ENCODE measurements around the gene CYB561D1.

Gene CYB561D1

DNA sequence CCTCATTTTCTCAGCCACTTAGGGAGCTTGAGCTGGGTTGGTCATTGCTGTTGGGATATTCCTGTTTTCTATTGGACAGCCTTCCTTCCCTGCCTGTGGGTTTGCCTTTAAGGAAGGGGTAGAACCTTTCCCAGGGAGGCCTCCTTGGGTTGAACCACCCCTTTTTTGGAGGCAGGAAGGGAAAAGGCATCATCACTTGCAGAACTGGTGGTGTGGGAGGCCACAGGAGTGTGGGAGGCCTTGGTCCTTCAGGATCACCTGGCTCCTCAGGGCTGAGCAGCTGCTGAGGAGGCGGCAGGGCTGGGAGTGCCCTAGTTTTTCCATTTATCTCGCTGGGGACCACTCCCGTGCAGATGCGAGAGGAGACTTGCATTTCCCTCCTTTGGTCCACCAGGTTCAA lies 667 bp upstream of the CYB561D1 start:
- no peak for DNase-seq (ENCODE audit: insufficient read length)

DNA sequence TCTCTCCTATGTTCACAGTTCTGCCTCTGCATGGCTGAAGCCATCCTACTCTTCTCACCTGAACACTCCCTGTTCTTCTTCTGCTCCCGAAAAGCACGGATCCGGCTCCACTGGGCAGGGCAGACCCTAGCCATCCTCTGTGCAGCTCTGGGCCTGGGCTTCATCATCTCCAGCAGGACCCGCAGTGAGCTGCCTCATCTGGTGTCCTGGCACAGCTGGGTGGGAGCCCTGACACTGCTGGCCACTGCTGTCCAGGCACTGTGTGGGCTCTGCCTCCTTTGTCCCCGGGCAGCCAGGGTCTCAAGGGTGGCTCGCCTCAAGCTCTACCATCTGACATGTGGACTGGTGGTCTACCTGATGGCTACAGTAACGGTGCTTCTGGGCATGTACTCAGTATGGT lies 1.8 kb downstream of the CYB561D1 start:
- no peak for FAIRE-seq
- DNase-seq (ENCODE audit: insufficient read length): no peak
- no peak for TF ChIP-seq POLR2A (IDR thresholded peaks at IDR 0.05; ENCODE audit: low read depth, low read length)
- no peak for TF ChIP-seq TAF1 (IDR thresholded peaks at IDR 0.05; ENCODE audit: borderline replicate concordance, low read depth, low read length)
- TF ChIP-seq POLR2AphosphoS5 (IDR thresholded peaks at IDR 0.05; ENCODE audit: low read depth, low read length): no peak

More for the DNA sequence above, 667 bp upstream of the CYB561D1 start:
- no peak for FAIRE-seq
- TF ChIP-seq POLR2AphosphoS5 (IDR thresholded peaks at IDR 0.05; ENCODE audit: low read depth, low read length) (no peak), TAF1 (IDR thresholded peaks at IDR 0.05; ENCODE audit: borderline replicate concordance, low read depth, low read length) (no peak), POLR2A (IDR thresholded peaks at IDR 0.05; ENCODE audit: low read depth, low read length) (no peak)

DNA sequence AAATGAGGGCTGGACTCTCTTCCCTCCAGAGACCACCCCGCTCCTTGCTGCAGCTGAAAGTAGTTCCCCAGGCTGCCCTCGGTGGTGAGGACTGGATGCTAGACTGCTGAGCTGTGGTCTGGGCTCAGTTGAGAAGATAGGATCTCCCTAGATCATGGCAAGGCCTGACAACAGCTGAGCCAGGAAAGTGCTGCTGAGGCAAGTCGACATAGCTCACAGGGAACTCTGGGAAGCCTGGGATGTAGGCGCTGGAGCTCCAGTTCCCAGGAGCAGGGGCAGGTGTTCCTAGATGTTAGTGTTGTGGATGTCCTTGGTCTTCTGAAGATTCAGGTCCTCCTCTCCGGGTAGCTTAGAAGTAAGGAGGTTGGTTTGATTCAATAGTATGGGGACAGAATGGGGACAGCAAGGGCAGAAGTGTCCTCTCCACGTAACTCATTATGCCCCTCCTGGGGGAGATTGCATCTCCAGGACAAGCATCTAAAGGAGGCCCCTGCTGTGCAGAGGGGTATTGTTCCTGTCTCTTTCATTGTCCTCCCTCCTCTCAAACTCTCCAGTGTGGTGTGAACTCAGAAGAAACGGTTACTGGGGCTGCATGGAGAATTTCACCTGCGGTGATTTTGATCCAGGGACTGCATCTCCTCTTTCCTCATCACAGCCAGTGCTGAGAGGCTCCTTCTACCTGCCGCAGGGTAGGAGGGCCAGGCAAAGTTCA lies 3.7 kb downstream of the CYB561D1 start:
- FAIRE-seq: no peak
- no peak for TF ChIP-seq POLR2AphosphoS5 (IDR thresholded peaks at IDR 0.05; ENCODE audit: low read depth, low read length)
- no peak for TF ChIP-seq TAF1 (IDR thresholded peaks at IDR 0.05; ENCODE audit: borderline replicate concordance, low read depth, low read length)
- TF ChIP-seq POLR2A (IDR thresholded peaks at IDR 0.05; ENCODE audit: low read depth, low read length): no peak
- no peak for DNase-seq (ENCODE audit: insufficient read length)

DNA sequence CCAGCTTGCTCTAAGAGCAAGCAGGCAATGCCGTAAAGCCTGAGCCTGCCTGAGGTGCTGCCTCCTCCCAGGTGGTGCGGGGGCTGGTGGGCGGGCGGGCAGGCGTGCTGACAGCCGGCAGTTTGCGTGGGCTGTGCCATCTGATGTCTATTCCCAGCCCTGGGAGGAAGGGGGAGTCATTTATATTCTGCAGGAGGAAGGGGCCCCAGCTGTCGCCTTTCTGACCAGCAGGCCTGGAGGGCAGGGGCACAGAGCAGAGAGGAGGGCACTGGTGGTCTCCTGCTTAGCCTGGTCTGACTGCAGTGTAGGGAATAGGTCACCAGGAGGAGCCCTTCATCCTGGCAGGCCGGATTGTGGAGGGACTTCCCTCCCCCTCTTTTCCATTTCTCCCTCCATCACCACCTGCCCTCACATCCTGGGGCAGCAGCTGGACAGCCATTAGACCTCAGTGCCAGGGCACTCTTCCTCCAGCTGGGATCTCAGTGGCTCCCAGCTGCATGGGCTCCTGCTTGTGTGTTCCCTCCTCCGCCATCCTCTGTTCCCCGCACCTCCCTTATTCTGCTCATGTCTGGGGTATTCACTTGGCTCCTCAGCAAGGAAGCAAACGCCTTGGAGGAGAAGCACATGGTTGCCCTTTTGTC lies 4.4 kb downstream of the CYB561D1 start:
- DNase-seq (ENCODE audit: insufficient read length) (no peak), FAIRE-seq (no peak)
- no peak for TF ChIP-seq POLR2A (IDR thresholded peaks at IDR 0.05; ENCODE audit: low read depth, low read length)
- no peak for TF ChIP-seq TAF1 (IDR thresholded peaks at IDR 0.05; ENCODE audit: borderline replicate concordance, low read depth, low read length)
- no peak for TF ChIP-seq POLR2AphosphoS5 (IDR thresholded peaks at IDR 0.05; ENCODE audit: low read depth, low read length)

DNA sequence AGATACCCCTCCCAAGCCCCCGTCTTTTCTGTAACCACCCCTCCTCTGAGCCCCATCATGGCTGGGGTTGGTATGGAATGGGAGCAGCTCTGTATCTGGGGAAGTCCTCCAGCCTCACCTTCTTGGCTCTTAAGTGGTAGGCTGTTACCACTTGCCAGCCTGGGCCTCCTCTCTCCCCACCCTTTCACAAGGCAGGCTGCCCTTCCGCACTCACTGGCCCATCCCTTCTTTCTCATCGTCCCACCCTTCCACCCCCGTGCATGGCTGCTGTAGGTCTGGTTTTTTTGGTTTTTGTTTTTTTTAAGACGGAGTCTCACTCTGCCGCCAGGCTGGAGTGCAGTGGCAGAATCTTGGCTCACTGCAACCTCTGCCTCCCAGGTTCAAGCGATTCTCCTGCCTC lies 5.2 kb downstream of the CYB561D1 start:
- no peak for TF ChIP-seq POLR2AphosphoS5 (IDR thresholded peaks at IDR 0.05; ENCODE audit: low read depth, low read length)
- no peak for TF ChIP-seq POLR2A (IDR thresholded peaks at IDR 0.05; ENCODE audit: low read depth, low read length)
- TF ChIP-seq TAF1 (IDR thresholded peaks at IDR 0.05; ENCODE audit: borderline replicate concordance, low read depth, low read length): no peak
- FAIRE-seq (no peak), DNase-seq (ENCODE audit: insufficient read length) (no peak)

DNA sequence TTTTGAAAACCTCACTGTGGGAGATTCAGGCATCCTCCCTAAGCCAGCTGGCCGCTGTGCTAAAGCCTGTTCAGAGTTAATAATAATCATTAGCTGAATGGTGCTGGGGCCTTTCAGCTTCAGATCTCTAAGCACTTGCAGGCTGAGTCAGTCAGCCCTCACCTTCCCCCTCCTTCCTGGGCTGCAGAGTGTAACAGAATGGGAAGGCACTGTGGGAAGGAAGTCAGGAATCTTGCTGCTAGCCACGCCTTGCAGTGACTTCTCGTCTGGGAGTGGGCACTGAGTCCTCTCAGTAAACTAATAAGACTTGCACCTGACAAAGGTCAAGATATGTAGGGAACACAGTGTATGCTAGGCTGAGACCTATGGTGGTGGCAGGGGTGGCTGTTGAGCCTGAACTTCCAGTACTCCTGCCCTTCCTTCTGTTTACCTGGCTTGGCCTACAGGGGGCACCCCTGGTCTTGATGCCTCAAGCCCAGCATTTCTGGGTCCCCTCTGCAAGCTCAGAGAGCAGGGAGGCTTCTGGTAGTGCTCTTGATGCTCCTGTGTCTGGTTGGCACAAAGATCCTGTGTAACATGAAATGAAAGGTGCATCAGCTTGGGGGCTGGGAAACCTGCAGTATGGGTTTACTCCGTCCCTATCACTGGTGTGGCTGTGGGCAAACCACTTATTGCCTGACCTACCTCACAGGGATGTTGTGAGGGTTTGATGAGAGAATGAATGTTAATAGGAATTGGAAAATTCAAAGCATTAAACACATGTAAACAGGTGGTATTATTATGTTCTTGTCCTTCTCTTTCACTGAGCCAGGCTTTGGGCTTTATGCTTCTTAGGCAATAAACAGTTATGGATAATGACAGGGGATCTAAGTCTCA lies 6.0 kb downstream of the CYB561D1 start:
- no peak for FAIRE-seq
- TF ChIP-seq POLR2AphosphoS5 (IDR thresholded peaks at IDR 0.05; ENCODE audit: low read depth, low read length) (no peak), TAF1 (IDR thresholded peaks at IDR 0.05; ENCODE audit: borderline replicate concordance, low read depth, low read length) (no peak), POLR2A (IDR thresholded peaks at IDR 0.05; ENCODE audit: low read depth, low read length) (no peak)
- DNase-seq (ENCODE audit: insufficient read length): no peak

DNA sequence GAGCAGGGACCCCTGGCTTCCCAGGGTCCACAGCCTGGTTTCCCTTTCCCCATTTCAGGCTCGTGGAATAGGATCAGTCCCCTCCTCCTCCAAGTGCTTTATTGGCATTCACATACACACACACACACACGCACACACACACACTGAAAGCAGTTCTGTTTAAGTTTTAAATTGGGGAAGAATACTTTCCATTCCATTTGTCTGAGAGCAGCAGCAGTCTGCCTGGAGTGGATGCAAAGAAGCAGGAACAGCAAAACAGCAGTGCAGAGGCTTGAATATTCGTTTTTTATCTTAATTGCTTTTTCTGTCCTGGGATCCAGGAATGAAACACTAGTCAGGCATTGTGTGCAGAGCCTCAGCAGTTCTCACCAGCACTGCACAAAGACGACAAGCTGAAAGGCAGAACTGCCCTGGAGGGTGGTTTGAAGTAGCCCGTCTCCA lies 7.1 kb downstream of the CYB561D1 start:
- FAIRE-seq: no peak
- no peak for DNase-seq (ENCODE audit: insufficient read length)
- no peak for TF ChIP-seq POLR2AphosphoS5 (IDR thresholded peaks at IDR 0.05; ENCODE audit: low read depth, low read length)
- TF ChIP-seq POLR2A (IDR thresholded peaks at IDR 0.05; ENCODE audit: low read depth, low read length): no peak
- TF ChIP-seq TAF1 (IDR thresholded peaks at IDR 0.05; ENCODE audit: borderline replicate concordance, low read depth, low read length): no peak

DNA sequence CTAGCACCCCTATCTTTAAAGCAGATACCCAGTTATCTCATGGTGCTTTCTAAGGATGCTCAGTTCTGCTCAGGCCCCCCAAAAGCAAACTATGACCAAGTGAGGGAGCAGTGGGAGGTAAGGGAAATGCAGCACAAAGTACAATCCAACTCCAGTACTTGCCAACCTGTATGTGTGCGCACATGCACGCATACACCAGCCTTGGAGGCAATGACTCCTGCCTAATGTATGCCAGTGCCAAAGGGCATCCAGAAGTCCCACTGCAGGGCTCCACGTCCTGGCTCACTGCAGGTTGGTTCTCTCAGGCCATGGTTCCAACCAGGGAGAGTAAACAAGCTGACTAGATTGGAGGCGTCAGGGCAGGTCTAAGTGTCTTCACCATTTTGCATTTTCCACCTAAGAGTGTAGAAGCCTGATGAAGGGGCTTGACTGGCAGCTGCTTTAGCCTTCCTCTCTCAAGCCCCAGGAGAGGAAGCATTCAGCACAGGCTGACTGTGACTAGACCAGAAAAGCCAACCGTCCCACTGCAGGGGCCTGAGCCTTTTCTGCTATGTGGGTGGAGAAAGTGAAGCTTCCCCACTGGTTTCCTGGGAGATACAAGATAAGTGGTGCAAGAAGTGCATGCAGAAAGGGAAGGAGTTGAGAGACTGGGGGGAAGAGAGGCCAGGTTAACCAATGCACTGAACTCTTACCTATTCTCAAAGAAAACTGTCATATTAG lies 7.9 kb downstream of the CYB561D1 start:
- FAIRE-seq (no peak), DNase-seq (ENCODE audit: insufficient read length) (no peak)
- TF ChIP-seq POLR2A (IDR thresholded peaks at IDR 0.05; ENCODE audit: low read depth, low read length): no peak
- no peak for TF ChIP-seq POLR2AphosphoS5 (IDR thresholded peaks at IDR 0.05; ENCODE audit: low read depth, low read length)
- TF ChIP-seq TAF1 (IDR thresholded peaks at IDR 0.05; ENCODE audit: borderline replicate concordance, low read depth, low read length): no peak

DNA sequence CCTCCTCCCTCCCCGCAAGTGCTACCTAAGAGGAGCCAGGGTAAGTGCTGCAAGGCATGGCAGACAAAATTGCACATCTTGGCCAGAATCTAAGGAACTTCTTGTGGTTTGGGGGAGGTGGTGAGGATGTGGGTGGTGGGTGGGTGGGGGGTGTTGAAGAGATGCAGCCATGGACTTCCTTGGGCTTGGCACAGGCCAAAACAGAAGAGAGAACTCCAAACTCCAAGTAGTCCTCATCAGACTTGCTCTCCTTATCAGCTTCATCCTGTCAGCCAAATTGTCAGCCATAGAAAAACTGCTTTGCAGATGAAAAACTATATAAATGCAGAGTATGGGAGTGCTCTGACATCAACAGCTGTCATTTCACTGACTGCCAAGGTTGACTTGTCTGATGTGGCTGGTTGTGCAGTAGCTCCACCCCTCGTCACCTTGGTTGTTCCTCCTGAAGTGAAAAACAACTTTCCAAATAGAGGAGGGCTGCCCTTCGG lies 8.5 kb downstream of the CYB561D1 start:
- TF ChIP-seq POLR2A (IDR thresholded peaks at IDR 0.05; ENCODE audit: low read depth, low read length) (no peak), TAF1 (IDR thresholded peaks at IDR 0.05; ENCODE audit: borderline replicate concordance, low read depth, low read length) (no peak), POLR2AphosphoS5 (IDR thresholded peaks at IDR 0.05; ENCODE audit: low read depth, low read length) (no peak)
- DNase-seq (ENCODE audit: insufficient read length) (no peak), FAIRE-seq (no peak)

DNA sequence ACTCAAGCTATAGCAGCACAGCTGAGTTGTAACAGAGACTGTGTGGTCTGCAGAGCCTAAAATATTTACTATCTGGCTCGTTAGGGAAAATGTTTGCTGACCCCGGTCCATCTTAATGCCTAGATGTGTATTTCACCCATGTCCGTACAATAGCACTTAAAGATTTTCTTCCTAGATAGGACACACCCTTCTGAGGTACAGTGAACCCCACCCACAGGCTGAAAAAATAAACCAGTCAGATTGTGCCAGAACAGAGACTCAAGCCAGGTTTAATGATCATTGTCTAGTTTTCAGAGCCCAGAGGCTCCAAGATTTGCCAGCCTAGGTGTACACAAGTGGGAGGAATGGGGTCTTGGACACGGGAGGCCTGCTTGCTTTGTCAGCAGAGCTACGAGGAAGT lies 10.0 kb downstream of the CYB561D1 start:
- TF ChIP-seq TAF1 (IDR thresholded peaks at IDR 0.05; ENCODE audit: borderline replicate concordance, low read depth, low read length): no peak
- TF ChIP-seq POLR2AphosphoS5 (IDR thresholded peaks at IDR 0.05; ENCODE audit: low read depth, low read length): no peak
- TF ChIP-seq POLR2A (IDR thresholded peaks at IDR 0.05; ENCODE audit: low read depth, low read length): no peak
- DNase-seq (ENCODE audit: insufficient read length) (no peak), FAIRE-seq (no peak)

DNA sequence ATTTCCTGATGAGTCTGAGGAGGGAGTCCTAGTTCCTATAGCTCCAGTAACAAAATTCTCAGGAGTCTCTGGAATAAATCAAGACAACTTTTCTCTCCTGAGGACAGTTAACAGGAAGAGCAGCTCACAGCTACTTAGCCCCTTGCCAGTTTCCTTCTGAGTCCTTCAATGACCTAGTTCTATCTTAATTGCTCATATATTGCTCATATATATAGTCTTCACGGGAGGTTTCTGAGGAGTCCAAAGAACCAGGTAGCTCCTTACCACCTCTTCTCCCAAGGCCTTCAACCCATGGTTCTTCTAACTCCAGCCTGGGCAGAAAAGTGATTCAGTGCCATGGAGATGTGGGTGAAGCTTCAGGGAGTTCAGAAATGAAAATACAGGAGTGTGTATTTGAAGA lies 11.1 kb downstream of the CYB561D1 start:
- FAIRE-seq: no peak
- TF ChIP-seq TAF1 (IDR thresholded peaks at IDR 0.05; ENCODE audit: borderline replicate concordance, low read depth, low read length) (no peak), POLR2AphosphoS5 (IDR thresholded peaks at IDR 0.05; ENCODE audit: low read depth, low read length) (no peak), POLR2A (IDR thresholded peaks at IDR 0.05; ENCODE audit: low read depth, low read length) (no peak)
- DNase-seq (ENCODE audit: insufficient read length): no peak

Measured in GM12892 (cell line).